Epithelial cell of esophagus (primary cell): Measurements from ENCODE around the gene MRPL22.
"Not testable (repeated sequence)": the region's sequence is repeated elsewhere in the genome, so short reads cannot be mapped to it uniquely, and the experiment has no call there.

Experiments used
- DNase-seq: peaks from one replicate; pipeline ENCODE4 v3.0.0; 2010; ENCODE audit warnings: low read depth
- H3K4me3 ChIP-seq: 2 replicates; pipeline ENCODE4 v1.5.1; 2011; ENCODE audit warnings: mild to moderate bottlenecking, low read length, control low read depth
- CTCF ChIP-seq: IDR thresholded peaks from 2 replicates; pipeline ENCODE4 v1.5.1; 2011; ENCODE audit warnings: low read depth, mild to moderate bottlenecking, low read length, control low read depth, inconsistent platforms; ENCODE audit not compliant: insufficient read depth; ENCODE audit errors: missing control alignments

Gene MRPL22

DNA sequence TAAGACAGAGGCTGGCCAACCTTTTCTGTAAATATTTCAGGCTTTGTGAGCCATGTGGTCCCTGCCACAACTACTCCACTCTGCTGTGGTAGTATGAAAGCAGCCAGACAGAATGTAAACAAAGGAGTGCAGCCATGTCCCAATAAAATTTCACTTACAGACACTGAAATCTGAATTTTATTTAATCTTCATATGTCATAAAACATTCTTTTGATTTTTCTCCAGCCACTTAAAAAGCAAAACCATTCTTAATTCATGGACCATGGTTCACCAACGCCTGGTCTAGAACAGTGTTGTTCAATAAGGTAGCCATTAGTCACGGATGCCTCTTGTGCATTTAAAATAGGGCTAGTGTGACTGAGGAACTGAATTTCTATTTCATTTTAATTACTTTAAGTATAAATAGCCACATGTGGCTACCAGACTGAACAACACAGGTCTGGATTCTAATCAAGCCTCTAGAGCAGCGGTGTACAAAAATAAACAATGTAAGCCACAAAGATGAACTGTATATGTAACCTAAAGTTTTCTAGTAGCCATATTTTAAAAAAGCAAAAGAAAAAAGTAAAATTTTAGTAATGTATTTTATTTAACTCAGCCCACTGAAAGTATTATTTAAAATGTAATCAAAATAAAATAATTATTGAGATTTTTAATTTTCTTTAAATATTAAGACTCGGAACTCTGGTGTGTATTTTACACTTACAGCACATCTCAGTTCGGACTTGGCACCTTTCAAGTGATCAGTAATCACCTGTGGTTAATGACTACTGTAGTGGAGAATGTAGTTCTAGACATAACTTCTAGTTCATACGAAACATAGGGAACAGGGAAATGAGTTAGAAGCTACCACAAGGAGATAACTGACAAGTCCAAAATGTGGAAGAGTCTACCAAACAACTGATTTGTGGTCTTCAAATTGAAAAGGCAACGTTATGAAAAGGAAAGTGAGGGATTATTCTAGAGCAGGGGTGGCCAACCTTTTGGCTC lies 17.1 kb upstream of the MRPL22 start:
- no peak overlapping the region for H3K4me3 ChIP-seq
- no peak for TF ChIP-seq CTCF
- peak; percentile 11 for DNase-seq

GRCh38 chr5:154933537-154933936 lies 7.3 kb upstream of the MRPL22 start:
- no peak overlapping the region for H3K4me3 ChIP-seq
- no peak for DNase-seq
- TF ChIP-seq CTCF = no peak

GRCh38 chr5:154934881-154935280 lies 6.0 kb upstream of the MRPL22 start:
- H3K4me3 ChIP-seq = no peak overlapping the region
- DNase-seq = no peak
- no peak for TF ChIP-seq CTCF

- peak overlapping the region; percentile 88 for H3K4me3 ChIP-seq
- no peak for TF ChIP-seq CTCF
Observed at GRCh38 chr5:154937186-154937717, 3.6 kb upstream of the MRPL22 start.

DNA sequence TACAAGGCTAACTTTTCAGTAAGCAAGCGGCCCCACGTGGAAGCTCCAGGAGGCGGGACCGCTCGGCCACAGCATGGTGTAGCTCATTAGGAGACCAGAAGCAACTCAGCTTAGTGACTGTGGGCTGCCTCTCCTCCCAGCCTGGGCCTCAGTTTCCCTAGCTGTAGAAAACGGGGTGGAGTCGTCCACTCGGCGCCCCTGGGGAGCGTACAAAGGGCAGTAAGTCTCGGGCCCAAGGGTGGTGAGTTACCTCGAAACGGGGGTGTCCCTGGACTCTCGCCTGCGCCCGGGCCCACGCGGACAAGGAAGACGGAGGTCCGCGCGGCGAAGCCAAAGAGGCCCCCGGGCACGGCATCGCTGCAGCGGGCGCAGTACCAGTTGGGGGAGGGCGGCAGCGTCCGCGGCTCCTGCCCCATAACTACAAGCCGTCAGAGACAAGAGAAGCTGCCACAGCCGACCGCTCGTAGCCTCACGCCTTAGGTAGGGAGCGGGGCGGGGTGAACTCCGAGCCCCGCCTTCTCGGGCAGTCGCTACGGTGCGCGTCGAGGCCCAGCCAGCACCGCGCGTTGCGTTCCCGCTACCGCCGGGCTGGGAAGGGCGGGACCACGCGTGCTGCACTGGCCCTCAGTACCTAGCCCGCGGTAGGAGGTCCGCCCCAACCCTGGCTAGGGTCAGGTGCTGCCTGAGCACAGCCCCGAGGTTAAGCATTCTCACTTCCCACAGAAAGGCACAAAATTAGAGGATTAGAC lies 3.0 kb upstream of the MRPL22 start, which contains the start of gene GEMIN5:
Gene GEMIN5 (minus strand): TSS at position 494 of the 749 bp plus-strand sequence. CDS start 78 bp downstream, at position 416.
- DNase-seq = peak; percentile 92
- H3K4me3 ChIP-seq = peak within 1 kb of the TSS; percentile 88
- no peak for TF ChIP-seq CTCF

More at GRCh38 chr5:154937186-154937717, 3.6 kb upstream of the MRPL22 start:
- peak; percentile 24 for DNase-seq

GRCh38 chr5:154939387-154939786 lies 1.5 kb upstream of the MRPL22 start:
- not testable (repeated sequence) for H3K4me3 ChIP-seq, DNase-seq

- no peak for TF ChIP-seq CTCF
- DNase-seq = no peak
Observed at GRCh38 chr5:154940375-154940771, 500 bp upstream of the MRPL22 start.

More at GRCh38 chr5:154940375-154940771, 500 bp upstream of the MRPL22 start:
- peak overlapping the region; percentile 96 for H3K4me3 ChIP-seq
